ENCODE measurements around the gene NAIP.
"Not testable (repeated sequence)": the region's sequence is repeated elsewhere in the genome, so short reads cannot be mapped to it uniquely, and the experiment has no call there.

NAIP gene

GRCh38 chr5:71011194-71011792, 13.8 kb downstream of the NAIP start:
- H3K4me3 ChIP-seq (ENCODE audit: low read depth, low read length) = 0 out of 2 replicates have a peak overlapping the region, but pooled peaks have one; percentile 0
- TF ChIP-seq CTCF (IDR thresholded peaks at IDR 0.05; ENCODE audit: control insufficient read depth, extremely low read depth, insufficient read depth) = no peak
- peak; percentile 80 for DNase-seq (ENCODE audit: low read depth)

GRCh38 chr5:71006983-71007382, 18.2 kb downstream of the NAIP start:
- DNase-seq (ENCODE audit: low read depth); H3K4me3 ChIP-seq (ENCODE audit: low read depth, low read length): not testable (repeated sequence)

- DNase-seq (ENCODE audit: low read depth); H3K4me3 ChIP-seq (ENCODE audit: low read depth, low read length): not testable (repeated sequence)
Measured at GRCh38 chr5:70984882-70985281, 40.3 kb downstream of the NAIP start.

- H3K4me3 ChIP-seq (ENCODE audit: low read depth, low read length); DNase-seq (ENCODE audit: low read depth): not testable (repeated sequence)
Measured at GRCh38 chr5:70967220-70967619, 57.9 kb downstream of the NAIP start.

- not testable (repeated sequence) for H3K4me3 ChIP-seq (ENCODE audit: low read depth, low read length)
Measured at GRCh38 chr5:70964531-70964930, 60.6 kb downstream of the NAIP start.

GRCh38 chr5:70953068-70953467, 72.1 kb downstream of the NAIP start:
- not testable (repeated sequence) for H3K4me3 ChIP-seq (ENCODE audit: low read depth, low read length); DNase-seq (ENCODE audit: low read depth)

More at GRCh38 chr5:70964531-70964930, 60.6 kb downstream of the NAIP start:
- not testable (repeated sequence) for DNase-seq (ENCODE audit: low read depth)

- DNase-seq (ENCODE audit: low read depth); H3K4me3 ChIP-seq (ENCODE audit: low read depth, low read length): not testable (repeated sequence)
Measured at GRCh38 chr5:70932560-70932959, 92.6 kb downstream of the NAIP start.

GRCh38 chr5:70931709-70932368, 93.3 kb downstream of the NAIP start:
- H3K4me3 ChIP-seq (ENCODE audit: low read depth, low read length); DNase-seq (ENCODE audit: low read depth): not testable (repeated sequence)

GRCh38 chr5:70925211-70925562, 100.0 kb downstream of the NAIP start:
- not testable (repeated sequence) for DNase-seq (ENCODE audit: low read depth); H3K4me3 ChIP-seq (ENCODE audit: low read depth, low read length)
